HEK293T (cell line): ENCODE results near the gene OR10T2.

ENCODE experiments used
- ARNT ChIP-seq: fragments of 450-650 bp; IDR thresholded peaks from 2 replicates; pipeline ENCODE4 v1.6.1; 2017; ENCODE audit warnings: mild to moderate bottlenecking
- BHLHE40 ChIP-seq: fragments of 450-650 bp; IDR thresholded peaks from 2 replicates; pipeline ENCODE4 v1.6.1; 2016; ENCODE audit warnings: mild to moderate bottlenecking, moderate library complexity, borderline replicate concordance
- ELF4 ChIP-seq: fragments of 450-650 bp; IDR thresholded peaks from 2 replicates; pipeline ENCODE4 v1.6.1; 2017; ENCODE audit warnings: antibody characterized with exemption
- FOXA1 ChIP-seq: fragments of 450-650 bp; IDR thresholded peaks from 2 replicates; pipeline ENCODE4 v1.6.1; 2016; ENCODE audit warnings: mild to moderate bottlenecking
- FOXK2 ChIP-seq: fragments of 450-650 bp; IDR thresholded peaks from 2 replicates; pipeline ENCODE4 v1.6.1; 2016; ENCODE audit warnings: mild to moderate bottlenecking
- FOXM1 ChIP-seq: fragments of 450-650 bp; IDR thresholded peaks from 2 replicates; pipeline ENCODE4 v1.6.1; 2017; ENCODE audit warnings: mild to moderate bottlenecking, borderline replicate concordance
- NFRKB ChIP-seq: fragments of 450-650 bp; IDR thresholded peaks from 2 replicates; pipeline ENCODE4 v1.6.1; 2016; ENCODE audit warnings: mild to moderate bottlenecking, moderate library complexity
- SP1 ChIP-seq: fragments of 450-650 bp; IDR thresholded peaks from 2 replicates; pipeline ENCODE4 v1.6.1; 2017
- SUZ12 ChIP-seq: fragments of 450-650 bp; IDR thresholded peaks from 2 replicates; pipeline ENCODE4 v1.6.1; 2016; ENCODE audit warnings: mild to moderate bottlenecking
- TARDBP ChIP-seq: fragments of 450-650 bp; IDR thresholded peaks from 2 replicates; pipeline ENCODE4 v1.6.1; 2016

- TF ChIP-seq BHLHE40 (no peak), ELF4 (no peak), FOXA1 (no peak), TARDBP (no peak), SP1 (no peak), FOXM1 (no peak), SUZ12 (no peak), FOXK2 (no peak), NFRKB (no peak), ARNT (no peak)
These were observed 22.9 kb upstream of the OR10T2 start for GRCh38 chr1:158422212-158422611.
